HEK293 (cell line): ENCODE data around the gene MOCS3.

Experiments
- CTCF ChIA-PET: fragments of 350-600 bp; formaldehyde crosslinking; extraction: SDS; loops from one replicate; lab custom pipeline; 2021; ENCODE audit warnings: antibody characterized with exemption; lab: Yijun Ruan, JAX
- POLR2A ChIA-PET: fragments of 300-600 bp; formaldehyde crosslinking; extraction: SDS; loops from one replicate; lab custom pipeline; 2020; ENCODE audit warnings: antibody characterized with exemption, inconsistent platforms; lab: Yijun Ruan, JAX
- H3K27ac ChIP-seq: fragments of 200-500 bp; sonication (Bioruptor generic); 2 replicates; pipeline ENCODE4 v1.5.1; 2014; ENCODE audit warnings: low read depth, low read length, control low read depth, inconsistent platforms; ENCODE audit errors: extremely low read depth
- H3K36me3 ChIP-seq, 2 experiments: fragments of 200-500 bp in 1 of 2; sonication (Bioruptor generic) in 1 of 2; 1 replicate in 1 of 2; 2 replicates in 1 of 2; pipeline ENCODE4 v1.5.1; 2014 to 2017; ENCODE audit warnings: inconsistent platforms in 2 of 2, low read length in 2 of 2; ENCODE audit not compliant: control insufficient read depth in 2 of 2, insufficient read depth in 1 of 2
- H3K4me1 ChIP-seq: fragments of 200-500 bp; sonication (Bioruptor generic); 2 replicates; pipeline ENCODE4 v1.5.1; 2014; ENCODE audit warnings: mild to moderate bottlenecking, low read length, inconsistent platforms; ENCODE audit not compliant: control insufficient read depth, insufficient read depth
- H3K4me3 ChIP-seq: 2 replicates; pipeline ENCODE4 v1.5.1; 2011; ENCODE audit warnings: low read depth, mild to moderate bottlenecking, control low read depth, low read length, moderate library complexity
- H3K9me3 ChIP-seq: fragments of 200-500 bp; sonication (Bioruptor generic); 2 replicates; pipeline ENCODE4 v1.5.1; 2014; ENCODE audit warnings: low read depth, low read length, inconsistent platforms; ENCODE audit not compliant: control insufficient read depth, insufficient read depth
- BCL11B ChIP-seq: fragments of 450-650 bp; formaldehyde crosslinking; IDR thresholded peaks from 2 replicates; pipeline ENCODE4 v1.5.1; 2016; ENCODE audit warnings: low read depth, missing biosample characterization, missing genetic modification characterization
- EGR2 ChIP-seq: fragments of 450-650 bp; formaldehyde crosslinking; IDR thresholded peaks from 2 replicates; pipeline ENCODE4 v1.5.1; 2016; ENCODE audit warnings: low read depth, missing biosample characterization, missing genetic modification characterization
- ELK4 ChIP-seq: IDR thresholded peaks from 2 replicates; pipeline ENCODE4 v1.6.1; 2011; ENCODE audit warnings: mild to moderate bottlenecking, low read depth, low read length, borderline replicate concordance
- HOXA7 ChIP-seq: sonication (generic); formaldehyde crosslinking; IDR thresholded peaks from 2 replicates; pipeline ENCODE4 v1.8.1; 2022; ENCODE audit warnings: missing genetic modification reagents, borderline replicate concordance
- KLF16 ChIP-seq: fragments of 450-650 bp; formaldehyde crosslinking; IDR thresholded peaks from 2 replicates; pipeline ENCODE4 v1.5.1; 2017; ENCODE audit warnings: missing biosample characterization, missing genetic modification characterization
- KLF17 ChIP-seq: fragments of 450-650 bp; formaldehyde crosslinking; IDR thresholded peaks from 2 replicates; pipeline ENCODE4 v1.5.1; 2016; ENCODE audit warnings: missing biosample characterization, missing genetic modification characterization
- KLF9 ChIP-seq: fragments of 450-650 bp; formaldehyde crosslinking; IDR thresholded peaks from 2 replicates; pipeline ENCODE4 v1.5.1; 2016; ENCODE audit warnings: missing biosample characterization, missing genetic modification characterization, low read depth
- OVOL3 ChIP-seq: fragments of 450-650 bp; formaldehyde crosslinking; IDR thresholded peaks from 2 replicates; pipeline ENCODE4 v1.5.1; 2016; ENCODE audit warnings: missing biosample characterization, missing genetic modification characterization
- PBX3 ChIP-seq: sonication (generic); formaldehyde crosslinking; IDR thresholded peaks from 2 replicates; pipeline ENCODE4 v1.8.1; 2022; ENCODE audit warnings: mild to moderate bottlenecking, moderate library complexity, missing genetic modification reagents
- SP2 ChIP-seq: fragments of 450-650 bp; formaldehyde crosslinking; IDR thresholded peaks from 2 replicates; pipeline ENCODE4 v1.5.1; 2016; ENCODE audit warnings: missing biosample characterization, missing genetic modification characterization
- YY1 ChIP-seq: fragments of 450-650 bp; formaldehyde crosslinking; IDR thresholded peaks from 2 replicates; pipeline ENCODE4 v1.5.1; 2018; ENCODE audit warnings: missing biosample characterization, missing genetic modification characterization
- YY2 ChIP-seq: fragments of 450-650 bp; formaldehyde crosslinking; IDR thresholded peaks from 2 replicates; pipeline ENCODE4 v1.5.1; 2016; ENCODE audit warnings: missing biosample characterization, missing genetic modification characterization
- ZBTB26 ChIP-seq: fragments of 450-650 bp; formaldehyde crosslinking; optimal IDR thresholded peaks from 2 replicates; pipeline ENCODE3; 2016; ENCODE audit warnings: missing biosample characterization, mild to moderate bottlenecking, missing genetic modification characterization
- ZEB2 ChIP-seq: fragments of 450-650 bp; formaldehyde crosslinking; IDR thresholded peaks from 2 replicates; pipeline ENCODE4 v1.5.1; 2016; ENCODE audit warnings: missing biosample characterization, missing genetic modification characterization
- ZFP37 ChIP-seq: fragments of 450-650 bp; formaldehyde crosslinking; IDR thresholded peaks from 2 replicates; pipeline ENCODE4 v1.5.1; 2016; ENCODE audit warnings: missing biosample characterization, missing genetic modification characterization
- ZNF174 ChIP-seq: fragments of 450-650 bp; formaldehyde crosslinking; IDR thresholded peaks from 2 replicates; pipeline ENCODE4 v1.5.0; 2017; ENCODE audit warnings: missing biosample characterization, mild to moderate bottlenecking, missing genetic modification characterization
- ZNF335 ChIP-seq: fragments of 450-650 bp; formaldehyde crosslinking; conservative IDR thresholded peaks from 2 replicates; pipeline ENCODE4 v1.5.1; 2016; ENCODE audit warnings: missing biosample characterization, missing genetic modification characterization
- ZNF629 ChIP-seq: fragments of 450-650 bp; formaldehyde crosslinking; IDR thresholded peaks from 2 replicates; pipeline ENCODE4 v1.5.1; 2017; ENCODE audit warnings: missing biosample characterization, missing genetic modification characterization
- ZNF658 ChIP-seq: fragments of 450-650 bp; formaldehyde crosslinking; IDR thresholded peaks from 2 replicates; pipeline ENCODE4; 2016; ENCODE audit warnings: missing biosample characterization, missing genetic modification characterization
- ZNF76 ChIP-seq: fragments of 450-650 bp; formaldehyde crosslinking; IDR thresholded peaks from 2 replicates; pipeline ENCODE4; 2016; ENCODE audit warnings: low read depth, missing biosample characterization, missing genetic modification characterization, borderline replicate concordance
- ZSCAN5A ChIP-seq: fragments of 450-650 bp; formaldehyde crosslinking; IDR thresholded peaks from 2 replicates; pipeline ENCODE4 v1.5.1; 2016; ENCODE audit warnings: missing biosample characterization, missing genetic modification characterization
- ZXDB ChIP-seq: fragments of 450-650 bp; formaldehyde crosslinking; IDR thresholded peaks from 2 replicates; pipeline ENCODE4 v1.5.1; 2016; ENCODE audit warnings: missing biosample characterization, missing genetic modification characterization
- TF ChIP-seq, protein P1 (sequence below): fragments of 450-650 bp; formaldehyde crosslinking; IDR thresholded peaks from 2 replicates; pipeline ENCODE4 v1.5.1; 2016; ENCODE audit warnings: missing biosample characterization, missing genetic modification characterization
- TF ChIP-seq, protein P2 (sequence below): fragments of 450-650 bp; formaldehyde crosslinking; IDR thresholded peaks from 2 replicates; pipeline ENCODE4 v1.5.1; 2016; ENCODE audit warnings: missing biosample characterization, missing genetic modification characterization

MOCS3 gene, protein sequence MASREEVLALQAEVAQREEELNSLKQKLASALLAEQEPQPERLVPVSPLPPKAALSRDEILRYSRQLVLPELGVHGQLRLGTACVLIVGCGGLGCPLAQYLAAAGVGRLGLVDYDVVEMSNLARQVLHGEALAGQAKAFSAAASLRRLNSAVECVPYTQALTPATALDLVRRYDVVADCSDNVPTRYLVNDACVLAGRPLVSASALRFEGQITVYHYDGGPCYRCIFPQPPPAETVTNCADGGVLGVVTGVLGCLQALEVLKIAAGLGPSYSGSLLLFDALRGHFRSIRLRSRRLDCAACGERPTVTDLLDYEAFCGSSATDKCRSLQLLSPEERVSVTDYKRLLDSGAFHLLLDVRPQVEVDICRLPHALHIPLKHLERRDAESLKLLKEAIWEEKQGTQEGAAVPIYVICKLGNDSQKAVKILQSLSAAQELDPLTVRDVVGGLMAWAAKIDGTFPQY

DNA sequence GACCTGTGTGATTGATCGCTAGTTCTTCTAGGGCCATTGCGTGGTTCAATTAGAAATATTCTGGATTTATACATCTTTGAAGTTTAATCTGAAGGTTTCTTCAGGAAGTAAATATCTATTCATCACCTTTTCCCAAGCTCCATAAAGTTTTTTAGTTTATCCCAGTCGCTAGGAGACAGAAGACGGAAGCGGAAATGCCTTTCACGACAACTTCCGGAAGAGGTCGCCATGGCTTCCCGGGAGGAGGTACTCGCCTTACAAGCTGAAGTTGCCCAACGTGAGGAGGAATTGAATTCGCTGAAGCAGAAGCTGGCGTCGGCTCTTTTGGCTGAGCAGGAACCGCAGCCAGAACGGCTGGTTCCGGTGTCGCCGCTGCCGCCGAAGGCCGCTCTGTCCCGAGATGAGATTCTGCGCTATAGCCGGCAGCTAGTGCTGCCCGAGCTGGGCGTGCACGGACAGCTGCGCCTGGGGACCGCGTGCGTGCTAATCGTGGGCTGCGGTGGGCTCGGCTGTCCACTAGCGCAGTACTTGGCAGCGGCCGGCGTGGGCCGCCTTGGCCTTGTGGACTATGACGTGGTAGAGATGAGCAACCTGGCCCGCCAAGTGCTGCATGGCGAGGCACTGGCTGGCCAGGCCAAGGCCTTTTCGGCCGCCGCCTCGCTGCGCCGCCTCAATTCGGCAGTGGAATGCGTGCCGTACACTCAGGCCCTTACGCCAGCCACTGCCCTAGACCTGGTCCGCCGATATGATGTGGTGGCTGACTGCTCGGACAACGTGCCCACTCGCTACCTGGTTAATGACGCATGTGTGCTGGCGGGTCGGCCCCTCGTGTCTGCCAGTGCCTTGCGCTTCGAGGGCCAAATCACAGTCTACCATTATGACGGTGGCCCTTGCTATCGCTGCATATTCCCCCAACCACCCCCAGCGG lies at the start of gene MOCS3:
Gene MOCS3 (plus strand): TSS at position 204 of the 928 bp plus-strand sequence. CDS start 25 bp downstream, at position 229.
- Histone ChIP-seq H3K27ac (peak within 1 kb of the TSS; percentile 87), H3K4me1 (peaks cover 2% of the 10 kb centered on the region; the same call in 1 of the 2 replicates), H3K9me3 (no peaks in the 10 kb centered on the region), H3K36me3 (peaks cover 10 to 33% of the 10 kb centered on the region in 2 experiments), H3K4me3 (peak within 1 kb of the TSS; percentile 100)
- ChIA-PET CTCF (interaction anchor here (0.8 to 2.2 kb wide), 4 partner anchors 23 to 168 kb away, joined by 4 to 8 read pairs (median 6); partner anchors contain the start of gene ADNP), POLR2A (interaction anchor here (0.9 to 2.6 kb wide), 6 partner anchors 11 to 168 kb away, joined by 3 to 35 read pairs (median 6); partner anchors contain the start of genes ADNP and BCAS4)
- TF ChIP-seq ZNF335 (tag by site-specific recombination) (peak; percentile 80), BCL11B (no peak), ELK4 (peak; percentile 50; the same call in 1 of the 2 replicates), HOXA7 (CRISPR knock-in tag) (no peak), ZNF629 (tag by site-specific recombination) (peak; percentile 96), ZNF76 (tag by site-specific recombination) (peak; percentile 2; the same call in 1 of the 2 replicates), ZBTB26 (tag by site-specific recombination) (peak; percentile 42), KLF16 (tag by site-specific recombination) (peak; percentile 38; the same call in 1 of the 2 replicates), ZNF174 (tag by site-specific recombination) (no peak), PBX3 (CRISPR knock-in tag) (0 out of 2 replicates have a peak, but pooled peaks have one; percentile 25), YY2 (peak; percentile 15), ZXDB (peak; percentile 43; the same call in 1 of the 2 replicates), YY1 (tag by site-specific recombination) (peak; percentile 41; the same call in 1 of the 2 replicates), ZFP37 (0 out of 2 replicates have a peak, but pooled peaks have one; percentile 30), KLF9 (tag by site-specific recombination) (peak; percentile 47), SP2 (tag by site-specific recombination) (peak; percentile 81), KLF17 (tag by site-specific recombination) (0 out of 2 replicates have a peak, but pooled peaks have one; percentile 2), ZSCAN5A (tag by site-specific recombination) (0 out of 2 replicates have a peak, but pooled peaks have one; percentile 24), ZNF658 (tag by site-specific recombination) (no peak), EGR2 (tag by site-specific recombination) (no peak), OVOL3 (no peak), ZEB2 (tag by site-specific recombination) (0 out of 2 replicates have a peak, but pooled peaks have one; percentile 8)
- TF ChIP-seq, protein P1, sequence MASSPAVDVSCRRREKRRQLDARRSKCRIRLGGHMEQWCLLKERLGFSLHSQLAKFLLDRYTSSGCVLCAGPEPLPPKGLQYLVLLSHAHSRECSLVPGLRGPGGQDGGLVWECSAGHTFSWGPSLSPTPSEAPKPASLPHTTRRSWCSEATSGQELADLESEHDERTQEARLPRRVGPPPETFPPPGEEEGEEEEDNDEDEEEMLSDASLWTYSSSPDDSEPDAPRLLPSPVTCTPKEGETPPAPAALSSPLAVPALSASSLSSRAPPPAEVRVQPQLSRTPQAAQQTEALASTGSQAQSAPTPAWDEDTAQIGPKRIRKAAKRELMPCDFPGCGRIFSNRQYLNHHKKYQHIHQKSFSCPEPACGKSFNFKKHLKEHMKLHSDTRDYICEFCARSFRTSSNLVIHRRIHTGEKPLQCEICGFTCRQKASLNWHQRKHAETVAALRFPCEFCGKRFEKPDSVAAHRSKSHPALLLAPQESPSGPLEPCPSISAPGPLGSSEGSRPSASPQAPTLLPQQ (tag by site-specific recombination), result 0 out of 2 replicates have a peak, but pooled peaks have one; percentile 27
- TF ChIP-seq, protein P2, sequence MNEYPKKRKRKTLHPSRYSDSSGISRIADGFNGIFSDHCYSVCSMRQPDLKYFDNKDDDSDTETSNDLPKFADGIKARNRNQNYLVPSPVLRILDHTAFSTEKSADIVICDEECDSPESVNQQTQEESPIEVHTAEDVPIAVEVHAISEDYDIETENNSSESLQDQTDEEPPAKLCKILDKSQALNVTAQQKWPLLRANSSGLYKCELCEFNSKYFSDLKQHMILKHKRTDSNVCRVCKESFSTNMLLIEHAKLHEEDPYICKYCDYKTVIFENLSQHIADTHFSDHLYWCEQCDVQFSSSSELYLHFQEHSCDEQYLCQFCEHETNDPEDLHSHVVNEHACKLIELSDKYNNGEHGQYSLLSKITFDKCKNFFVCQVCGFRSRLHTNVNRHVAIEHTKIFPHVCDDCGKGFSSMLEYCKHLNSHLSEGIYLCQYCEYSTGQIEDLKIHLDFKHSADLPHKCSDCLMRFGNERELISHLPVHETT, result peak; percentile 19; the same call in 1 of the 2 replicates
